ENCODE measurements around the gene STX7. TPM values are rescaled to one million over a fixed set of nuclear protein-coding genes. Genes with fewer than 3 reads are reported as not detected.

Gene STX7
- total and polyA plus RNA-seq, 12 donors: 4.5 to 61.7 (median 37.6) TPM

Small RNA genes within 50 kb of the gene (small RNA-seq; reads per million reads assigned to genes)
- gene TAAR7P: 0 reads per million in 2 donors

Other genes starting within 250 kb of the STX7 start
- 10 to 100 TPM in 8 of 9 donors, 1 to 10 TPM in 1; 4.8 to 66.3 (median 43.4) TPM for gene MOXD1, start 111.6 kb downstream of the STX7 start, total RNA-seq
- 10 to 100 TPM; 15.3 to 45.0 (median 17.7) TPM for gene MOXD1, start 111.6 kb downstream of the STX7 start, polyA plus RNA-seq
- gene TAAR9, start 25.2 kb upstream of the STX7 start, total RNA-seq: not detected
- gene TAAR9, start 25.2 kb upstream of the STX7 start, polyA plus RNA-seq: not detected
- not detected for gene TAAR8, start 39.6 kb upstream of the STX7 start, total RNA-seq
- gene TAAR8, start 39.6 kb upstream of the STX7 start, polyA plus RNA-seq: not detected
- gene TAAR6, start 57.2 kb upstream of the STX7 start, total RNA-seq: not detected
- not detected for gene TAAR6, start 57.2 kb upstream of the STX7 start, polyA plus RNA-seq
- gene TAAR5, start 76.6 kb upstream of the STX7 start, total RNA-seq: not detected
- not detected for gene TAAR5, start 76.6 kb upstream of the STX7 start, polyA plus RNA-seq
- not detected for gene TAAR2, start 111.2 kb upstream of the STX7 start, total RNA-seq
- gene TAAR2, start 111.2 kb upstream of the STX7 start, polyA plus RNA-seq: not detected
- gene TAAR1, start 146.1 kb upstream of the STX7 start, total RNA-seq: not detected
- not detected for gene TAAR1, start 146.1 kb upstream of the STX7 start, polyA plus RNA-seq
- gene VNN1, start 200.9 kb upstream of the STX7 start, total RNA-seq: 1 to 10 TPM in 6 of 9 donors, under 1 TPM in 3; 0.18 to 3.9 (median 2.0) TPM
- 1 to 10 TPM in 1 of 3 donors, under 1 TPM in 2; 0.77 to 1.6 (median 0.81) TPM for gene VNN1, start 200.9 kb upstream of the STX7 start, polyA plus RNA-seq
- gene VNN2, start 244.8 kb upstream of the STX7 start, total RNA-seq: 10 to 100 TPM in 1 of 9 donors, 1 to 10 TPM in 8; 1.6 to 20.2 (median 5.2) TPM
- gene VNN2, start 244.8 kb upstream of the STX7 start, polyA plus RNA-seq: 1 to 10 TPM in 2 of 3 donors, under 1 TPM in 1; 0.91 to 3.1 (median 1.4) TPM